CD4-positive, alpha-beta T cell treated with Interleukin-6 at 100 ng/mL for 8 hours (primary cell): ENCODE results near the gene TTLL9.
"Not testable (repeated sequence)": the region's sequence is repeated elsewhere in the genome, so short reads cannot be mapped to it uniquely, and the experiment has no call there.

Experiments
- DNase-seq: peaks from one replicate; pipeline ENCODE4 v3.0.0-alpha.2; 2020; ENCODE audit warnings: mixed read lengths, low spot score

Gene TTLL9

GRCh38 chr20:31883829-31884228 is 13.4 kb downstream of the TTLL9 start:
- DNase-seq: no peak

GRCh38 chr20:31890646-31891045 is 20.2 kb downstream of the TTLL9 start:
- DNase-seq: no peak

DNA sequence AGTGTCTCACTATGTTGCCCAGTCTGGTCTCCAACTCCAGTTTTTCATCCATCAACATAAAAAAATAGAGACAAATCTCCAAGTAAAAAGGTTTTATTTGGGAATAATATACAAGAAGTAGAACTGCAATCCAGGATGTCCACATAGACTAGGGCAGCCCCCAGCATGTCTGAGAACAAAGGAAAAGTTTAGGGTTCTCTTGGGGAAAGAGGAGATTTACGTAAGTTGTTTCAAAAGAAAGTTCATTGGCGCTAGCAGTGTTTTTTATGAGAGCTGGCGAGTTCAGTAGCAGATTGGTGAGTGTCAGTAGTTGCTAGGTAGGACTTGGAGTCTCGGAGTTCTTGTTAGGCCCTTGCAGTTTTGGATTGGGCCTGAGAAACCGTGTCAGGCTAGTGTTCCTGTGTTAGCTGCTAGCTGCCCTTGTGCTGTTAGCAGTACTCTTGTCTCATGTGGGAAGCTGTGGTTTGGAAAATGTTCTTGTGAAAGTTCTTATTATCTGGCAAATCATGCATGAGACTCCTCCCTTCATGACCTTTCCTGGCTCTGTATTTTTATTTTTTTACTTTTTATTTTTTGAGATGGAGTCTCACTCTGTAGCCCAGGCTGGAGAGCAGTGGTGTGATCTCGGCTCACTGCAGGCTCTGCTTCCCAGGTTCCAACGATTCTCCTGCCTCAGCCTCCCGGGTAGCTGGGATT is 24.7 kb downstream of the TTLL9 start:
- no peak for DNase-seq

DNA sequence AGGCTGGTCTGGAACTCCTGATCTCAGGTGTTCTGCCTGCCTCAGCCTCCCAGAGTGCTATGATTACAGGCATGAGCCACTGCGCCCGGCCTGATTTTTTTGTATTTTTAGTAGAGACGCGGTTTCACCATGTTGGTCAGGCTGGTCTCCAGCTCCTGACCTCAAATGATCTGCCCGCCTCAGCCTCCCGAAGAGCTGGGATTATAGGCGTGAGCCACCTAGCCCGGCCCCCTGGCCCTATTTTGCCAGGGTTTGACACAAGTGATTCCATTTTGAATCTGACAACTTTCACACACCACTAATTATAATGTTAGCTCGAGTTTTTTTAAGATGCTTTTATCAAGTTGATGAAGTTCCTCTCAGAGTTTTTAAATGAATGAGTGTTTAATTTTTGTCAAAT is 25.6 kb downstream of the TTLL9 start:
- no peak for DNase-seq

DNA sequence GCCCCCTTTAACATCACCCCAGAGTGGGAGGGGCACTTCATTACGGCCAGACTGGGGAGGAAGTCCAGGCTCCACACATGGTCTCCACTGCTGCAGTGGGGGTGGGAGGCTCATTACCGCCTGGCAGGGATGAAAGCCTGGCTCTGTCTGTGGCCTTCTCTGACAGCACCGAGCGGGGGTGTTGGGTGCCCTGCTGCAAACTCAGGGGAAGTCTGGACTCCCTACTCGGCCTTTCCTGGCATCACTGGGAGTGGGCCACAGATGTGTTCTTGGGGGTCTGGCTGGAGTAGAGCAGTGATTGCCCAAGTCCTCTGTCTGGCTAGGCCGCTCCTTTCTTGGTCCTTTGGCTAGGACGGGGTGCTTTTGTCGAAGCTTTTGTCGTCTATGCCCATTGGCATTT is 27.1 kb downstream of the TTLL9 start:
- no peak for DNase-seq

DNA sequence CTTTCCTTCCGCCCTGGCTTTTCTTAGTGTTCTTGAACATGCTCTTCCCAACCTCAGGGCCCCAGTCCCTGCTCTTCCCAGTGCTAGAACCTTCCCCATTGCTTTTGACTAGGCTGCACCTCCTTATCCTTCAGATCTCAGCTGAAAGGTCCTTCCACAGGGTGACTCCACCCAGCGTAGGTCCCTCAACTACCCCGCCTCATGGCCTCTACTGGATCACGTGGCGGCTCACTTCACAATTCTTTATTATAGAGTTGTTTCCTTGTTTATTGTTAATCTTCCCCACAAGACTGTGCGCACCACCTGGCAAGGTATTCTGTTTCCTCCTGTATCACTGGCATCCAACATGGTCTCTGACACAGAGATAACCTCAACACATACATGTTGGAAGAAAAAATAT is 31.2 kb downstream of the TTLL9 start:
- DNase-seq: no peak

DNA sequence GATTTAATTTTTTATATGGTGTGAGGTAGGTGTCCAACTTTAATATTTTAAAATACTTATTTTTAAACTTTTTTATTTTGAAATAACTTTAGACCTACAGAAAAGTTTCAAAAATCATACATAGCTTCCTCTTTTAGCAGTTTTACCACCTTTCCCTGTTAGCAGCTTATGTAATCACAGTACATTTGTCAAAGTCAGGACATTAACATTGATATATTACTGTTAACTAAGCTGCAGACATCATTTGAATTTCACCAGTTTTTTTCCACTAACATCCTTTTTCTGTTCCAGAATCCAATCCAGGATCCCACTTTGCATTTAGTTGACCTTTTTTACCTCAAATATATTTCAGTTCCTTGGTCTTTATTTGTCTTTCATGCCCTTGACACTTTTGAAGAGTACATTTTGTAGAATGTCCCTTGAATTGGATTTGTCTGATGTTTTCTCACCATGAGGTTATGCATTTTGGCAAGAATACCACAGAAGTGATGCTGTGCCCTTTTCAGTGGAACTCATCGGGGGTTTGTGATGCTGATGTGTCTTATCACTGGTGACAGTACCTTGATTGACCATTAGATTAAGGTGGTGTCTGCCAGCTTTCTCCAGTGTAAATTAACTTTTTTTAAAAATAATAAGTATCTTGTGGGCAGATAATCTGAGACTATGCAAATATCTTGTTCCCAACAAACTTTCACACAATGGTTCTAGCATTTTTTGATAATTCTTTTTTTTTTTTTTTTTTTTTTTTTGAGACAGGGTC is 33.4 kb downstream of the TTLL9 start:
- DNase-seq: no peak

- DNase-seq: no peak
These were observed 35.6 kb downstream of the TTLL9 start for GRCh38 chr20:31906001-31906400.

- no peak for DNase-seq
These were observed 36.6 kb downstream of the TTLL9 start for GRCh38 chr20:31907046-31907445.

- no peak for DNase-seq
These were observed 37.6 kb downstream of the TTLL9 start for GRCh38 chr20:31908016-31908415.

DNA sequence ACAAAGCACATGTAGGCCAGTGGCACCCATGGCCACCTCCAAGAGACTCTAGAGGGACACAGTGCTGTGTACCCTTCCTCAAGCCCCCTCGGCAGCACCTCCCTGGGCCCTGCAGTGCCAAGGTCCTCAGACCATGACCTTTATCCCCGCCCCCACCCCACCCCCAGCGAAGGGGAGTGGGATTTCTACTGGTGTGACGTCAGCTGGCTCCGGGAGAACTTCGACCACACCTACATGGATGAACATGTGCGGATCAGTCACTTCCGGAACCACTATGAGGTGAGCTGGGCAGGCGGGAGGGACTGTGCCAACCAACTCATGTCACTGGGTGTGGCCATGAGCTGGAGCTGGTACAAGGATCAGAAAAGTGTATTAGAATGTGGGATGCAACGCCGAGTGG is 38.0 kb downstream of the TTLL9 start:
- no peak for DNase-seq

DNA sequence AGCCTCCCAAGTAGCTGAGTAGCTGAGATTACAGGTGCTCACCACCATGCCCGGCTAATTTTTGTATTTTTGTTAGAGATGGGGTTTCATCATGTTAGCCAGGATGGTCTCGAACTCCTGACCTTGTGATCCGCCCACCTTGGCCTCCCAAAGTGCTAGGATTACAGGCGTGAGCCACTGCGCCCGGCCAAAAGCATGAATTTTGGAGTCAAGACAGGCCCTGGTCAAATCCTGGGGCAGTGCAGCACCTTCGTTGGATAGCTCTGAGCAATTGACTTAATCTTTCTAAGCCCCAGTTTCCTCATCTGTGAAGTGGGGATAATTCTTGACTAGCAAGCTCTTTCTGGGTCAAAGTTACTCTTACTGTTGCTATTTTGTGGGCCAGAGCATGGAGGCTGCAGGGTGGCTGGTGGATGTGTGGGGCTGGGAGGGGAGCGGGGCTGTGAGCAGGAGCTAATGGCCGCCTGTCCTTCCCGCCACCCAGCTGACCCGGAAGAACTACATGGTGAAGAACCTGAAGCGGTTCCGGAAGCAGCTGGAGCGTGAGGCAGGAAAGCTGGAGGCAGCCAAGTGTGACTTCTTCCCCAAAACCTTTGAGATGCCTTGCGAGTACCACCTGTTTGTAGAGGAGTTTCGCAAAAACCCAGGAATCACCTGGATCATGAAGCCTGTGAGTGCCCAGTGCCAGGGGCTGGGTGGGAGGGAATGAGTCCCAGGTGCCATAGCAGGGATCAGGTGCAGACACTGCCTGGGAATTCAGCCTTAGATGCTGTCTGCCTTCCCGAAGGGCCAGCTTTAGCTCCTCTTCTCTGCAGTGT is 39.0 kb downstream of the TTLL9 start:
- DNase-seq: no peak

- DNase-seq: no peak
These were observed 39.8 kb downstream of the TTLL9 start for GRCh38 chr20:31910071-31910803.

GRCh38 chr20:31913431-31914157 is 43.2 kb downstream of the TTLL9 start:
- DNase-seq: no peak

DNA sequence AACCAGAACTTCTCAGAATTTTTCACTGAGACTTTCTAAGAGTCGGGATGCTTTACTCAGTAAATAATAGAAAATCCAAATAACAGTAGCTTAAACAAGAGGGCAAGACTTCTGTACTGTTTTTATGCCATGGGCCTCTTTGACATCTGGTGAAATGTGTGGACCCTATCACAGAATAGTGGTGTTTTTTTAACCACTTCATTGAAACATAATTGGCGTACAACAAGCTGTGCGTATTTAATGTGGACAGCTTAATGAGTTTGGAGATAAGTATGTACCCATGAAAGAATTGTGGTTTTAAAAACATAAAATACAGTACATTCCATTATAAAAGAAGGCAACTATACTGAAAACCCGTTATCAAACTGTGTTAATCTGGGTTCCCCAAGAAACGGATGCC is 43.7 kb downstream of the TTLL9 start:
- DNase-seq: no peak

- no peak for DNase-seq
These were observed 45.3 kb downstream of the TTLL9 start for GRCh38 chr20:31915491-31916280.

GRCh38 chr20:31916708-31917107 is 46.3 kb downstream of the TTLL9 start:
- DNase-seq: no peak

DNA sequence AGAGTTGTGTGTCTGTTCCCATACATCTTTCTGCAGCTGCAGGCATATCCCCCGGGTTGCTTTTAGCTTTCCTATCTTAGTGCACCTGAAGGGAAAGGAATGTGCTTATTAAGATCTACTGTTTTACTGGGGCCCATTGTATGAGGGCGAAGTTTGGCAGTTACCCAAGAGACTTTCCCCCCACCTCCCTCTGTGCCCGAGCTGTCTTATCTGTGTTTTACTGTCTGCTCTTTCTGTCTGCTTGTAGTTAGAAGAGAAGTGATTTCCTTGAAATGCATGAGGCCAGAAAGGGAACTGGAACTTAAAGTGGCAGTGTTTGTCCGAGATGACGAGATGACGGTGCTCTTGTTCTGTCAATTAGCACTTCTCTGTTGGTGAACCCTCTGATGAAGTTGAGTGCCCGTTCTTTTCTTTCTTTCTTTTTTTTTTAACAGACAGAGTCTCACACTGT is 47.6 kb downstream of the TTLL9 start:
- DNase-seq: not testable (repeated sequence)

DNA sequence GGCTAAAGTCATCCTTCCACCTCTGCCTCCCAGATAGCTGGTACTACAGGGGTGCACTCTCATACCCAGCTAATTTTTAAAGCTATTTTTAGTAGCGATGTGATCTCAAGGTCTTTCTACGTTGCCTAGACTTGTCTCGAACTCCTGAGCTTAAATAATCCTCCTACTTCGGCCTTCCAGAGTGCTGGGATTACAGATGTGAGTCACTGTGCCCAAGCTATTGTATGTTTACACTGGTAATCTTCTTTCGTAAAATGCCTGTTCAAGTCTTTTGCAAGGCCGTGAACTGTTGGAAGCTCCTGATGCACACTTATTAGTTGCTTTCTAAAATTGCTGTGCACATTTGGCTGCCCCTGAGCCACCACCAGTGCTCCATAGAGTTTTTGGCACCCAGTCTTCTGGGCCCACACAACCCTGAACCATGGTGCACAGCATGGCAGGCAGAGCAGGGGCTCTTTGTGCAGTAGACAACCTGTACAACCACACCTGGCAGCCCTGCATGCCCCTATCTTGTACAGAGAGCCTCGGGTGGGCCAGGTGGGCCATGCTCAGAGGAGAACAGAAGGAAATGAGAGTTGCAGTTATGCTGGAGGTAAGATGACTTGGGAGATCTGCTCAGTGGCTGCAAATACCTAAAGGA is 48.2 kb downstream of the TTLL9 start:
- DNase-seq: no peak
